H54 (cell line): ENCODE measurements around the gene PDE7B.
A peak's percentile ranks its signal among the peaks of the same experiment; 100 is the strongest.

Experiments used
- DNase-seq: peaks from one replicate; pipeline ENCODE4 v3.0.0; 2011; ENCODE audit warnings: low spot score, mixed read lengths; ENCODE audit not compliant: insufficient read length
- FAIRE-seq: peaks from 3 replicates; lab custom pipeline; 2011; peaks lifted over from hg19 to GRCh38; lab: Jason Lieb, UNC
- POLR2A ChIP-seq: IDR thresholded peaks from 2 replicates; pipeline ENCODE4 v1.6.1; 2011; ENCODE audit warnings: low read depth, mild to moderate bottlenecking, low read length

The PDE7B gene

GRCh38 chr6:135913785-135914184 lies 62.3 kb downstream of the PDE7B start:
- DNase-seq (no peak), FAIRE-seq (no peak)
- TF ChIP-seq POLR2A, result no peak

DNA sequence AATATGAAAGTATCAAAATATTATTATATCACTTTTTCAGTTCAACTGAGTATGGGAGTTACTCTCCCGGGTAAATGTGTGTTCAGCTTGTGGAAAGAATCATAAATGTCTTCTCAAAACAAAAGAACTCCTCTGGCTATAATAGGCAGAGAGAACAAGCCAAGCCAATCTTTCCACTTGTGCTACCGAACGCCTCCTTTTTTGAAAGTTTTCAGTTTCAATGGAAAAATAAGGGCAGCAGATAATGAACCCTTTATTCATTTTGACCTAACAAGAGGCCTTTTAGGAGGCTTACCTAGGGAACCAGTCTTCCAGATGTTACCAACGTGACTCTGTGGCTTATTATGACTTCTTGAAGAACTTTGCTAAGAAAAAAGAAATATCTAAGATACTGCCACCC lies 67.5 kb downstream of the PDE7B start:
- FAIRE-seq, result no peak
- no peak for TF ChIP-seq POLR2A
- no peak for DNase-seq

- FAIRE-seq, result no peak
- no peak for TF ChIP-seq POLR2A
- DNase-seq, result no peak
Measured at GRCh38 chr6:135920689-135921088, 69.2 kb downstream of the PDE7B start.

DNA sequence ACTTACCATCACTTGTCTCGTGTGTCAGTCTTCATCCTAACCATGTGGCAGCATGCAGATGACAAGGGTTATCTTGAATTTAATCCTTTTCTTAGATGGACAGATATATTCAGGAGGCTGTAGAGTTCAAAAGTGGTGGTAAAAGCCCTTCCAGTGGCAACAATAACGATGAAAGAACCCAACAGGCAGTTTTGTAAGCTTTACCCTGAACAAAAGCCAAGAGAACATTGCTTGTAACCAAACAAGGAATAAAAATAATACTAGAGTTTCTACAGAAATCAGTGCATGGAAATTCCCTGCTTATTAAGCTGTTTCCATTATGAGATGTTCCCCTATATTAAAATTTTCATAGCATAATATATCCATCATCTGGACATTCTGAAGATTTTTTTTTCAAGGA lies 69.7 kb downstream of the PDE7B start:
- DNase-seq (no peak), FAIRE-seq (no peak)
- TF ChIP-seq POLR2A, result no peak

GRCh38 chr6:135922174-135922573 lies 70.7 kb downstream of the PDE7B start:
- DNase-seq, result peak; percentile 17
- peak; percentile 94 for FAIRE-seq
- TF ChIP-seq POLR2A, result no peak

DNA sequence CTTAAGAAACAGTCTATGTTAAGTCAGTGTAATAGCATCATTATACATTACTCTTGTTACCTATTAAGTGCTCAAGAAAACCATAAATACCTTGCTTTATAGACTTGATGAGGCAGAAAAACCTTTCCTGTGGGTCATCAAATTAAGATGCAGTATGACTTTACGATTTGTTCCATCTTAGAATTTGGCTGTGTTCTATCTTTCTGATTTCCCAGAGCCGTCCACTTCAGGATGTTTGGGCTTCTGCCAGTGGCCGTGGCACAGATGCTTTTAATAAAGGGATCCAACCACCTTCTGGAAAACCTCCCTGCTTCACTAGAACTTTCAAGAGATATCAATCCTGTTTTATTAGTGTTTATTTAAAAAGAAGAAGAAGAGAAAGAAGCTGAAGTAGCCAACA lies 71.2 kb downstream of the PDE7B start:
- DNase-seq (no peak), FAIRE-seq (no peak)
- TF ChIP-seq POLR2A, result no peak

- DNase-seq (no peak), FAIRE-seq (no peak)
- TF ChIP-seq POLR2A, result no peak
Measured at GRCh38 chr6:135932651-135933050, 81.2 kb downstream of the PDE7B start.

DNA sequence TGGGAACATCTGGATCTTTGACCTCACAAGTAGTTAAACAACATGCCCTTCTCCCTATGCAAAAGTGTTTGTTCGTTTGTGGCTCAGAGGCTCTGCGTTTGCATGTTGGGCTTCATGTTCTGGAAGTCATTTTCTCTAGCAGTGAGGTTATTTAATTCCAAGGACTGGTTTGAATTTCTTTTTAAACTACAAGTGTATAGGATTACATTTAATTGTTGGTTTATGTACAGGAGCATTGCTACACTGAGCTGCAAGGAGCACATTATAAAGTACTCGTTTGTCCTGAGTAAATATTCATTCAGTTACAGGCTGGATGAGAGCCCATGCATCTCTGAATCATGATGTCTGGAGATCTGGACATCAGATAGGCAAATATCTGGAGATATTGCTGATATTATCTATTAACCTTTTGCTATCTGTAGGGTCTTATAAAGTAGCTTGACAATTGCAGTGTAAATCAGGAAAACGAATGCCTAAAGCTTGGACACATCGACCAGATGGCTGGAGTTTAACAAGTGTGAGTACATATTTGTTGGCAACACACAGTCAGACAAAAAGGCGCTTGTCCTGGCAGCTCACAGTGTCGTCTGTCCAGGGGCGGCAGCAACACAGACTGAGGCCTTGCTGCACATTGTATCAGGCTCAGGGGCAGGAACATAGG lies 84.6 kb downstream of the PDE7B start:
- TF ChIP-seq POLR2A, result no peak
- DNase-seq (no peak), FAIRE-seq (peak; percentile 66)

DNA sequence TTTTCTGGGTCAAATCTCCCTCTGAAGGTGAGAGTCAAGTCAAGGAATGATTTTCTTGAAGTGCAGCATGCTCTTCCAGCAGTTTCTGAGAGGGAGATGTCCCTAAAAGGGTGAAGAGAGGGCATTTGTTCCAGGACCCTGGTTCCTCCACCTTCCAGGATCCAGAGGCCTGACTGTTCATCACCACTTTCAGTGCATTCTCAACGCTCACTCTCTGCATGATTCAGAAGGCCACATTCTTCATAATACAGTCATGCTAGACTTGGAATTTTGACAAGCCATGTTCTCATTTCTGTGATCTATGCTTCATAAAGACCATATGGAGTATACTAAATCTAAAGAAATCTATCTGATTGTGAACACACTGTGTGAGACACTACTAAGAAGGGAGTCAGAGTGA lies 85.1 kb downstream of the PDE7B start:
- FAIRE-seq (peak; percentile 75), DNase-seq (peak; percentile 6)
- no peak for TF ChIP-seq POLR2A

- TF ChIP-seq POLR2A, result no peak
- DNase-seq (no peak), FAIRE-seq (no peak)
Measured at GRCh38 chr6:135937106-135937505, 85.6 kb downstream of the PDE7B start.

DNA sequence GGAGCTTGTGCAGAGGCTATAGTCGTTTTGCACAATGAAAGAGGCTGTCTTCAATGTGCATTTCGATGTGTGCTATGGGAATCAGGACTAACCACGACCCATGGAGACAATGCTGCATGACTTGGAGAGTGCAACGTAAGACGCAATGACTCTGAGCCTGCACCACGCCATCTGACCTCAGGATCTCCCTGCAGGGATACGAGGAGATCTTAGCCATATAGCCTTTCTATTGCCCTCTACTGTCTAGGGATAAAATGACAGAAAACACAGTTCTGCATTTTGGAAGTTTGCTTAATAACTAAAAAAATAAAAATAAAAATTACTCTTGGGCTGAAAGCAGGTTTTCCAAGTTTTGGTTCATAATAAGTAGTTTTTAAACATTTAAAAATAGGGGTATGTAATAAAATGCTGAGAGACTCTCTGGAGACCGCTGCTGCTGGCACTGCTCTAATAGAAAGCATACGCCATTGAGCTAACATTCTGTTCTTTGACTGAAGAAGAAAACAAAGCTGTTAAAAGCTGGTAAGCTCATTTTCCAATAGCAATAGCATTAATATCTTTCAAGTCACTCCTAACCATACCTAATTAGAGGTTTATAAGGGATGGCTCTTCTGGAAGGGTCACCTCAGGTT lies 87.2 kb downstream of the PDE7B start:
- no peak for TF ChIP-seq POLR2A
- FAIRE-seq, result no peak
- no peak for DNase-seq

GRCh38 chr6:135939208-135939591 lies 87.7 kb downstream of the PDE7B start:
- FAIRE-seq, result no peak
- no peak for DNase-seq
- TF ChIP-seq POLR2A, result no peak

DNA sequence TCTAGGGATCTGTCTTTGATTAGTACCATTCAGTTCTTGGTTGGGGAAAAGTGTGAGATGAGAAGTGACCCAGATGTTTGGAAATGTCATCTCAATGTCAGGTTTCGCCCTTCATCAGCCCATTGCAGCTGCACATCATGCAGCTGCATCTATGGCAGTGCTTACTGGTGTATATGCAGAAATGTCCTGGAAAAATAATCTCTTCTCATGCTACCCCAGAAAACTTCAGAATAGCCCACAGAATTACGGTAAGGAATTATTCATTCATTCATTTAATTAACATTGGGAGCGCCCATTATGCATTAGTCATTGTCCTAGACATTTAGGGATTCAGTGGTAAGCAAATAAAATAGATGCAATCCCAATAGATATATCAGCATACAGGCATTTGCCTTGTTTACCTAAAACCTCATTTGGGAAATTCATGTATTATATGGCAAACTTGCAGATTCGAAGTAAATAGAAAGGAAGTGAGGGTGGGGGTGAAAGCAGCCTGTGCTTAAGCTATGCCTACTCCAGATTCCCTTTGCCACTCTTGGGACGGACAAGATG lies 89.2 kb downstream of the PDE7B start:
- FAIRE-seq, result no peak
- no peak for DNase-seq
- TF ChIP-seq POLR2A, result no peak

DNA sequence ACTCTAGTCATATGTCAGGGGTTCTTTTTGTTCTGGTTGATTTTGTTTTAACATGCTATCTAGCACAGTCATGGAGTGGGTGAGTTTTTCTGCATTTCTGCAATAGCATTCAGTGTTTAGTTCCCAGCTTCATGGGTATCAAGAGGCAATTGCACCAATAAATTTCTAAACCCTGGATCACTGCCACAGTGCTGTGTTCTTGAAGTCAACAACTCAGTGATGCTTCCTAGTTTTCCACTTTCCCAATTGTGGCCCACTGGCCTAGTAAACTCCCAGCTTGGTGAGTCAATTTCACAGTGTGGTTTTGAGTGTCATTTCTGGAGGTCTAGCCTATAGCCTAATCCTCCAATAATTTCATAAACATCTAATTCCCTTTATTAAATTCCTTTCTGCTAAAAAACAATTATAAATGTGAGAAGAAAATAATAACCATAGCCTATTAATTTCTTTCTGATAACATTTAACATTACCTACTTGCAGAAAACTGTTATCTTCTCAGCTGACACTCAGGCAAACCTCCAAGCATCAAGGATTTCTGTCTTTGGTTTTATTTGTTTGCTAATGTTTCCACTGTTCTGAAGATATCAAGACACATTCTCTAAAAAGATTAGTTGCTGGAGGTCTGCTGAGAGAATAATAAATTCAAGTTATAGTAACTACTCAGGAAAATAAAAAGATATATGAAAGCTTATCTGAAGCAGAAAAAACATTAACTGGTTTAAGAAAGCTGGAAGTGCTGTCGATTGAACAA lies 89.9 kb downstream of the PDE7B start:
- TF ChIP-seq POLR2A, result no peak
- FAIRE-seq, result no peak

DNA sequence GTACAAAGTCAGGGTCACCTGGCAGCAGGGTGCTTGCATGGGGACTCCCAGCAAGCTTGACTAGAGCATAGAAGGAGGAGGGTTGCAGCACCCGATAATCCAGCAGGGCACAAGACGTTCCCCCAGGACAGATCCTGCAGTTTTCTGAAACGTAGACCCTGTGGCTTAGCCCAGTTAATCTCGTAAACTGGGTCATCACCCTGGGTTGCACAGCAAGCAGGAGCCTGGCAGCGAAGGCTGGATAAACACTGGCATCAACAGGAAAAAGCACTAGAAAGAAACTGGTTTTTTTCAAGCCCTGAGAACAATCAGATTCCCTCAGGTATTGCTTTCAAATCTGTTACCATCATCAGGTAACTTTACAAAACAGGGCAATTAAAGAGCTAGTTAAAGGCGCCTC lies 92.6 kb downstream of the PDE7B start:
- DNase-seq (no peak), FAIRE-seq (no peak)
- TF ChIP-seq POLR2A, result no peak

More for the DNA sequence above, 89.9 kb downstream of the PDE7B start:
- no peak for DNase-seq
